ENCODE measurements around the gene HLF.

Gene HLF, protein sequence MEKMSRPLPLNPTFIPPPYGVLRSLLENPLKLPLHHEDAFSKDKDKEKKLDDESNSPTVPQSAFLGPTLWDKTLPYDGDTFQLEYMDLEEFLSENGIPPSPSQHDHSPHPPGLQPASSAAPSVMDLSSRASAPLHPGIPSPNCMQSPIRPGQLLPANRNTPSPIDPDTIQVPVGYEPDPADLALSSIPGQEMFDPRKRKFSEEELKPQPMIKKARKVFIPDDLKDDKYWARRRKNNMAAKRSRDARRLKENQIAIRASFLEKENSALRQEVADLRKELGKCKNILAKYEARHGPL

DNA sequence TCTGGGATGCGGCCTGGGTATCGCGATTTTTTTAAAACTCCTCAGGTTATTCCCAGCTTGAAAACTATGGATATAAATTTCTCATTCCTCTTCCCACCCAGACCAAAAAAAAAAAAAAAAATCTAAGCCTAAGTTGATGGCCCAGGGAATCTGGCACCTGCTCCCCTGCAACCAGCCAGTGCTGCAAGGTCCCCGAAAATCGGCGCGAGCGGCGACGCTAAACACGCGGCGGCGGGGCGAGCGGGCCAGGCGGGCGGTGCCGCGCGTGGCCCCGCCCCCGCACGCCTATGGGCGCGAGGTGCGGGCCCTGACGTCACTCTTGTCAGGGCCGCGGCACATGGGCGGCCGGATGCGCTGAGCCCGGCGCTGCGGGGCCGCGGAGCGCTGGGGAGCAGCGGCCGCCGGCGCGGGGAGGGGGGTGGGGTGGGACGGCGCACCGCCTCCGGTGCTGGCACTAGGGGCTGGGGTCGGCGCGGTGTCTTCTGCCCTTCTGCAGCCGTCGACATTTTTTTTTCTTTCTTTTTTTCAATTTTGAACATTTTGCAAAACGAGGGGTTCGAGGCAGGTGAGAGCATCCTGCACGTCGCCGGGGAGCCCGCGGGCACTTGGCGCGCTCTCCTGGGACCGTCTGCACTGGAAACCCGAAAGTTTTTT lies at the start of gene HLF:
Gene HLF, plus strand, starts transcription at position 316 of the 654 bp plus-strand sequence. CDS start 525 bp downstream, outside the sequence.
- peak; percentile 37 to 51 for DNase-seq (ENCODE audit: low read depth in 1 of 2, low spot score in 1 of 2)

DNA sequence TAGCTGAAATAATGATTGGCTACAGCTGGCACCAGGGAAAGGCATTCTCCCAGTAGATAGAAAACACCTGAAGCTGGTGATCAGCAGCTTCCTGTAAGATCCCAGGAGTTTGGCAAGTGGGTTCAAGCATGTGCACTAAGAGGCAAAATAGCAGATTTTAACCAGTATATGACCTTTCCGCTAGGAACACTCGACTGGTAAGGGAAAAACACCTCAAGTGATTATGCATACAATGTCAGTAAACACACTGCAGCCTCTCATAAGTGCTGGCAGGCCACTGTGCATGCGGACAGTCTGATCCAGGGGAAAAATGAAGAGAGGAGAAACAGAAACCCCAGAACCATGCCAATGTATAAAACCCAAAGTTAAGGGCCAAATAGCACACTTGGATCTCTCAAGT lies 49.0 kb upstream of the HLF start:
- no peak for DNase-seq (ENCODE audit: low read depth in 1 of 2, low spot score in 1 of 2)

DNA sequence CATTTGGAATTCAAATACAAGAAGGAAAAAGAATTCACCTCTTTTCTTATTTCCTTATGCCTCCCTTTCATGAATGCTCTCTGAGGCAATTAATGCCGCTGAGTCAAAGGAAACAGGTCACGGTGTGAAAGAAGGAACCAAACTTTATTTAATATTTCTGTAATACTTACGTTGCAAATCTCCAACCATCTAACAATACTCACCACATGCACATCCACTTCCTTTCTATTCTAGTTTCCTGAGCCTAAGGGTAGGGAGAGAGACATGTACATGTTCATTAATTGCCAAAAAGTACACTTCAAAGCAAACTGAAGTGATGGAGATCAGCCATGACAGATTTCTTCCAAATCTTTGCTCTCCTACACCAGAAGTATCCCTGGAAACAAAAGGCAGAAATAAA lies 47.9 kb upstream of the HLF start:
- DNase-seq (ENCODE audit: low read depth in 1 of 2, low spot score in 1 of 2) = no peak

DNA sequence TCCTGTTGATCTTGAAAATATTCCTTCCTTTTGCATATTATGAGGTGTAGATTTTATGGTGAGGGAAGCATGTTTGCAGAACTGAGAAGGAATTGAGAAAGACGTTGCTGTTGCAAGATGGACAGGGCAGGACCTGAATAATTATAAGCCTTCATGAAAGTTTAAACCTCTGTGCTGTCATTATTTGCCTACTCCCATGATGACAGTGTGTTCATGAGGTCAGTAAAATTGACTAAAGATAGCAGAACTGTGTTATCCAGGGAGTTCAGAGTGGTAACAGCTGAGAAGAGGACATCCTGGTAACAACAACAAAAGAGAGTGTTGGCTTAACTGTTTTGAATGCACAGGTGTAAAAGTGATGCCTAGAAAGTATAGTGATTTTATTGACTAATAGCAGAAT lies 45.3 kb upstream of the HLF start:
- DNase-seq (ENCODE audit: low read depth in 1 of 2, low spot score in 1 of 2) = no peak

DNA sequence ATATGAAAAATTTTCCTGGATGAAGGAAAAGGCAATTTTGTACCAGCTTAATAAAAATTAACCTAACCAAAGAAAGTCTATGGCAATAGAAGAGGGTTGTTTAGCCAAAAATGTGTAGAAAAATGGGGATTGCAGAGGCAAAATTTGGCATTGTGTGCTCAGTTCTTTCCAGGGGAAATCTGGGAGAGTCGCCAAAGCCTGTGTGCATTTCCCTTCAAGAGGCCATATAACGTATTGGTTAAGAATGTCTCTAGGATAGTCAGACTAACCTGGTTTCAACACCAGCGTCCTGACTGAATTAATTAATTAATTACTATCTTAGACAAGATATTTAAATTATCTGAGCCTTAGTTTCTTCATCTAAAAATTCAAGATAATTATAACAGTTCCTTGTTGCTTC lies 44.8 kb upstream of the HLF start:
- no peak for DNase-seq (ENCODE audit: low read depth in 1 of 2, low spot score in 1 of 2)

DNA sequence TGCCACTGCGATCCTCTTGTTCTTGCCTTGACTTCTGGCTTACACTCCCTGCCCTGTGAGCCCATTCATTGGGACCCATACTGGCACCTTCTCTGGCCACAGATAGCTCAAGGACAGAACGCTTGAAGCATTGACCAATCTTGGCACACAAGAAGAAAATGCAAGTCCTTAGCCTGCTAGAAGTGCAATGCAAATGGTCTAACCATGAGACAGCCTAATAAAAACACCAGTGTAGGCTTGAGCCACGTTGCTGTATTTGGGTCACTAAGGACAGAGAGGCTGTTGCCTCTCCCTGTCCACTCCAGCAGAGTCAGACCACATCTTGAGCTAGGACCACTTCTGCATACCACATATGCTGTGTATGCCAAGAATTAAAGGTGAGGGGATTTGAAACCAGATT lies 41.2 kb upstream of the HLF start:
- no peak for DNase-seq (ENCODE audit: low read depth in 1 of 2, low spot score in 1 of 2)

DNA sequence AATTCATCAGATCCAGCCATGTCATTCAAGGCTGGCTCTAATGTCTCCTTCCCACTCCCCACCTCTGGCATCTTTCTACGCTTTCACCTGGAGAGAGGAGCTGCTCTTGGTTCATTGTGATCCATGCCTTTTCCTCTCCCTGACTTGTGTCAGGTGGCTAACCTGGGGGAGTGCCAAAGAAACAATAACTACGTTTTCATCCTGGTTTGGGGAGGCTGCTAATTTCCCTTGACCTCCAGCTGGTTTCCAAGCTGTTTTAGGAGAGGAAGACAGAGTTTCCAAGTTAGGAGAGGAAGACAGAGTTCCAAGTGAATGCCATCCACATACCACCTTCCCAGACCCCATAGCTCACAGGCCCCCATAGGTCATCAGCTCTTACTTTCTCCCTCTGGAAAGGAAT lies 40.0 kb upstream of the HLF start:
- no peak for DNase-seq (ENCODE audit: low read depth in 1 of 2, low spot score in 1 of 2)

DNA sequence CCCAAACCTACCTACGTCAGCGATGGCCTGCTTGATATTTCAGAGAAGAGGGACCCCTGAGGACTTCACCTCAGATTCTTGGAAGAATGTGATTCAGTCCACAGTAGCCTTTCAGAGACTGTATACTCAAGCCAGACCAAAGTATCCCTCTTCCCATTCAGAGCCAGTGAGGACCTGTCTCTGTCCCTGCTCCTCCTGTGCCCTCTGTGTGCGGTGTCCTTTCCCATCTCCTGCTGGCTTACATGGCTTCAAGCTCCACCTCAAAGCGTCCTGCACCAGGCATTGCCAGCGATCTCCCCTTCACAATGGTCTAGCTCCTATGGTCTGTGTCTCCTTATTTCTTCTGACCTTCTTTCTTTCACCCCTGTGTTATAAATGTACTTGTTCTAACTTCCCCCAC lies 39.5 kb upstream of the HLF start:
- DNase-seq (ENCODE audit: low read depth in 1 of 2, low spot score in 1 of 2) = no peak

DNA sequence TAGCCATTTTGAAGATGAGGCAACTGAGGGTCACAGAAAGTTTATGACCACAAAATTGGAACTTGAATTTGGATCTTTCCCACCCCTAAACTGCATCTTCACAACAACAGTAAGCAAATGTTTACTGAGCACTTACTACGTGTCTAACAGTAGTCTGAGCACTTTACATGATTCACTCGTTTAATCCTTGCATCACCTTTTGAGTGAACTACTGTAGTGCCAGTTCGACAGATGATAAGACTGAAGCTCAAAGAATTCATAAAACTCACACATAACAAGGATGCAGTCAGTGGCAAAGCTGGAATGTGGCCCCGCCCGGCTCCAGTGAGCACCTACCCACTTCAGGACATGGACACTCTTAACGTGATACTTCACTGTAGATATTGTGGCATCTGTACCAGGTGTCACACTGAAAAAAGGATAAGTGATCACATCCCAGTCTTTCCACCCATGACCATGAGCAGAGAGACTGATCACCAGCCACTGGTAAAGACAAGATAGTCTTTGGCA lies 36.0 kb upstream of the HLF start:
- DNase-seq (ENCODE audit: low read depth in 1 of 2, low spot score in 1 of 2) = no peak

DNA sequence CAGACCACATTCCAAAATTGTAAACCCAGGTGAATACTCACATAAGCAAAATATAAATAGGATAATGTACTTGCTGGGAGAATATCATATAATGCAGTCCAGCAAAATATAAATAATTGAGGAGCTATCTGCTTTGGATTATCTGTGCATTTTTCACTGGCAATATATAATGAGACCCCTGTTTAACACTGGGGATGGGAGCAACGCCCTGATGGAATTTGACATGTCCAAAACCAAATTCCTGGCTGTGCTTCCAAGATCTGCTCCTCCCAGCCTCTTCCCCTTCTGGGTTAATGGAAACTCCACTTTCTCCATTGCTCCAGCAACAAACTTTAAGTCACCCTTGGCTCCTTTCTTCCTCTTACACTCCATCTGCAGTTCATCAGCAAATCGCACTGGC lies 35.5 kb upstream of the HLF start:
- DNase-seq (ENCODE audit: low read depth in 1 of 2, low spot score in 1 of 2) = no peak

DNA sequence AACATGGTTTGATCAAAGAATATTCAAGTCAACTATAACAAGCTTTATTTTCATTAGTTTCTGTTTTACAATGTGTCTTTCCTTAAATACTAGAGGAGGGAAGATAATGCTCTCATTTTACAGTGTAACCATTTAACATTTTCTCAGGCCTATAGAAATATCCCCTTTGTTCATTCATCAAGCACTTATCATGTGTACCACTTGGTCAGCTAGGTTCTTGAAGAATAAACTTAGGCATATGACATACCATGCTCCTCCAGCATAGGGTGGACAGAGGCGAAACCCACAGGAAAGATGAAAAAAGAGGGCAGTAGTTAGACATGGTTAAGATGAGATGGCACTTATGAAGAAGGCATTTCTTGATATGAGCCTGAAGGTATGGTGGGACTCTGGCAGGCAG lies 34.0 kb upstream of the HLF start:
- DNase-seq (ENCODE audit: low read depth in 1 of 2, low spot score in 1 of 2) = no peak

DNA sequence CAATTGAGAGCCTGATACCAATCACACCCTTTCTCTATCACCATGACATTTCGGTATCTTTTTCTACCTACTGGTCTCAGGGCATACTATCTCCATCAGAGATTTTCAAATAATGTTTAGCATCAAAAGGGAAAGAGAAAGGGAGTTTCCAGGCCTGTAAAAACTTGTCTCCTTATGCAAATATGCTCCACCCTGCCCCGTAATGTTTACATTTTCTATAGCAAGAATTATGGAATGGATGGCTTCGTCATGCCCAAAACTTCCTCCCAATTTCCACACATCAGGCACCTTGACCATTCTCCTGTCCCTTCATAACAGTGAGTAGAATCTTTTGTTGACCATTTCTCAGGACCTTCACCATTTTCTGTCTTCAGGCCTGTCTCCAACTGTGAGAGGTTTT lies 30.9 kb upstream of the HLF start:
- DNase-seq (ENCODE audit: low read depth in 1 of 2, low spot score in 1 of 2) = no peak

DNA sequence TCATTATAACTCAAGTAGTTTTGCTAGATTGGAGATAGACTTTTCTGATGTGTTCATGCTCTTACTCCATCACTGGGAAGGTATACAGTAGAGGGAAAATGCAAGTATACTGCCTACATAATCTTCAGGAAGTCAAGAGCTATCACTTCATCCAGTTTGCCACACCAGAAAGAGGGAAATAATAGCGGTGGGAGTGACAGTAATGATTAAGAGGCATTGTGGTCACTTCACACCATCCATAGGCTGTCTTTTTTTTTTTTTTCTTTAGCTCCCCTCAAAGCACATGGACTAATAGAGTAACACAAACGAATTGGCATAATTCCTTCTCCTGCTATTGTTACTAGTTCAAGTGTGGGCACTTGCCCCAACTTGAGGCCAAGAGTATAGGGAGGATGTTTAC lies 28.4 kb upstream of the HLF start:
- DNase-seq (ENCODE audit: low read depth in 1 of 2, low spot score in 1 of 2) = no peak

DNA sequence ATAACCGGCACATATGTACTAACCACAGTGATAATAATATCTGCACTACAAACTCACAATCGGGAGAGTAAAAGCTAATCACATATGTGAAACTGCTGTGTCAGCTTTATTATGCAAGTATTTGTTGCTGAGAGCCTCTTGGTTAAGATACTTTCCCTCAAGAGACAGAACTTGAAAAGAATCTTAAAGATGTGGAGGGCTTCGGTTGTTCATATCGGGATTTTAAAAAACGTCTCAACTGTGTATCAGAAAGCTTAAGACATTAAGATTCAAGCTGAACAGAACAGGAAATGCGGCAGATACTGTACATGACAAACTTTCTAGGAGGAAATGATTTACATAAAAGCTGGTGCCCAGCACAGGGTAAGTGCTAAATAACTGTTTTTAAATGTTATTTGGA lies 27.5 kb upstream of the HLF start:
- DNase-seq (ENCODE audit: low read depth in 1 of 2, low spot score in 1 of 2) = no peak

DNA sequence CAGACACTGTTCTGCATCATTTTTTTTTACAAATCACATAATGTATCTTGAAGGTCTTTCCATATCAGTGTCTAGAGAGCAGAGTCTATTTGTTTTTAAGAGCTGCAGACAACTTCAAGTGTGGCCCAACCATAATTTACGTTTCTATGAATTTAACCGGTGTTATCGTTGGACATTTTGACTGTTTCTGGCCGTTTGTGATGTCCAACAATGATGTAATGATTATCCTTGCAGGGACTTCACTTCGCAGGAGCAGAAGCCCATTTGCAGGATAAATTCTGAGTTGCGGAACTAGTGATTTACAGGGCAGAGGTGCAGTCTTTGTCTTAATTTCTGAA lies 26.9 kb upstream of the HLF start:
- no peak for DNase-seq (ENCODE audit: low read depth in 1 of 2, low spot score in 1 of 2)

DNA sequence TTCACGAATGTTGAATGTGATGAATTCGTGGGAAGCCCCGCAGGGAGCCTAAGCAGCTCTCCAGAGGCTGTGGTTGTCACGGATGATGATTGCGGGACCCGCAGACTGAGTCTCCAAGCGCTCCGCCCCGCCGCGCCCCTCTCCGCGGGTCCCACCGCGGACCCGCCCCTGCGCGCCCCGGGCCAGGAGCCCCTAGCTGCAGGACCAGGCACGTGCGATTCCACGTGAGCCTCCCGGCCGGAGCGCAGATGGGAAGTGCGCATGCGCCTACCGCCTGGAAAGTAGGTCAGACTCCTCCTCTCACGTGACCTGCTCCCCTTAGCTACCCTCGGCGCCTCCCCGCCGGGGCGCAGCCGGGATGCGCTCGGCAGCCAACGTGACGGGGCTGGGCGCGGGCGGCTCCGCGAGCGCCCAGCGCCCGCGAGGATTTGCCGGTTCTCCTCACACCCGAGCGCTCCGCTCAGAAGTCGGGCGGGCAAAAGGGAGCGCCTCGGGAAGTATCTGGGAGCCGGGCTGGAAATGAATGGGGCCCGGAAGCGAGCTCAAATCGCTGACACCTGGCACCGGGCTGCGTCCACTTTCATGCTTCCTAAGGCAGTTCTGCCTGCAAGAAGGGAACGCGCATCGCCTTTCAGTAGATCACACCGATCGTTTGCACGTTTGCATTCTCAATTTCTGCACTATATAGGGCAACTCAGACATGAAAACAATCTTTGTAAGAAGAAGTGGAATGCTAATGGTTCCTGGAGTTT lies 26.4 kb upstream of the HLF start:
- DNase-seq (ENCODE audit: low read depth in 1 of 2, low spot score in 1 of 2) = peak; percentile 68 to 88

DNA sequence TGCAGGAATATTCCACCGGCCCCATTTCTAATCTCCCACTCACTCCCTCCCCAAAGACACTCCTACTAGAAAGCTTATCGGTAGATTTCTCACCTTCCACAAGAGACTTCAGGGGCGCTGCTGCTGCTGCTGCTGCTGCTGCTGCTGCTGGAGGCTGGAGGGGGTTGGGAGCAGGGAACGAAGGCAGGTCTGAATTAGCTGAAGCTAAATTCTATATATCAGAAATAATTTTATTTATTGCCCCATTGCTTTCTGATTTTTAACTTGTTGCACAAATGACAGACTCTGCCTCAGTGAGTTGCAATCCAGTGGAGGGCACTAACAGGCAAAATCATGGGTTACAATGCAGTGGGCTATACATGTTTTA lies 25.8 kb upstream of the HLF start:
- DNase-seq (ENCODE audit: low read depth in 1 of 2, low spot score in 1 of 2) = no peak

DNA sequence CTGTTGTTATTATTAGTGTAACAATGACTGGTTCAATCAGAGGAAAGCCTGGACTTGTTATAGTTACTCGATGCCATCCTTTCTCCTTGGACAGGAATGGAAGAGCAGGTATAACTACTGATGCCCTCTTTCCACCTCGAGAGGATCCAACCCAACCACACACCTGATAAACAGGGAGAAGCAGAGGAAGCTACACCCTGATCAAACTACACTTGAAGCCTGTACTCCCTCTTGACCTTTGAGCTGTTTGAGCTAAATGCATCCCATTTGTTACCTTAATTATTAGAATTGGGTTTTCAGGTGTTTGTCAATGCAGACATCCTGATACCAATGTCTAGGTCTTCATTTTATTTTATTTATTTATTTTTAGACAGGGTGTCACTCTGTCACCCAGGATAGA lies 23.7 kb upstream of the HLF start:
- DNase-seq (ENCODE audit: low read depth in 1 of 2, low spot score in 1 of 2) = no peak

DNA sequence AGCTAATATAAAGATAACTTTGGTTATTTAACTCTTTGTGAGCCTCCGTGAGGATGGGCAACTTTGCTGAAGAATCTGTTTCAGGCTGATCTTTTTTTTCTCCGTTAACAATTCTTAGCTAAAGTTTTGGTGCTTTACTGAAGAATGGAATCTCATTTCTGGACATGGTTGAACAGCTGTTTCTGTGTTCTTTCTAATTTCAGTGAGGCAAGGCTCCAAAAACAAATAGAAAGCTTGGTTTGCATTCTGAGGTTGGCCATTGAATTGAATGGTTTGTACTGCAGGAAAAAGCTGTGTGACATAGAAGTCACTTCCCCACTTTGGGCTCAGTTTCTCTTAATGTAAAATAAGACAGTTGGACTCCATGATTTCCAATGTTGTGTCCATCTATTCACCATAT lies 22.3 kb upstream of the HLF start:
- no peak for DNase-seq (ENCODE audit: low read depth in 1 of 2, low spot score in 1 of 2)

DNA sequence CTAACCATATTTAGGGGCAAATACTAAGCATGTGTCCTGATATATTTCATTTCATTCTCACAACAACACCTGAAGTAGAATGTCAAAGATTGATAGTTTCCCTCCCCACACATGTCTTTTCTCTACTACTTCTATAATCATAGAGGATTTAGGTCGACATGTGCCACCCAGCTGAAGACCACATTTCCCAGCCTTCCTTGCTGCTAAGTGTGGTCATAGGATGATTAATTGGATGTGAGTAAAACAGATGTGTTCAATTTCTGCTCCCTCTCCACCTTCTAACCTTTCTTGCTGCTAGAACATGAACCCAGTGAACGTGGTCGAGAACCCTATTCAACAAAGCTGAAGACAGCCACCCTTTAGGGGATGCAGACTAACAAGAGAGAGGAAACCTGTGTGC lies 18.8 kb upstream of the HLF start:
- no peak for DNase-seq (ENCODE audit: low read depth in 1 of 2, low spot score in 1 of 2)

DNA sequence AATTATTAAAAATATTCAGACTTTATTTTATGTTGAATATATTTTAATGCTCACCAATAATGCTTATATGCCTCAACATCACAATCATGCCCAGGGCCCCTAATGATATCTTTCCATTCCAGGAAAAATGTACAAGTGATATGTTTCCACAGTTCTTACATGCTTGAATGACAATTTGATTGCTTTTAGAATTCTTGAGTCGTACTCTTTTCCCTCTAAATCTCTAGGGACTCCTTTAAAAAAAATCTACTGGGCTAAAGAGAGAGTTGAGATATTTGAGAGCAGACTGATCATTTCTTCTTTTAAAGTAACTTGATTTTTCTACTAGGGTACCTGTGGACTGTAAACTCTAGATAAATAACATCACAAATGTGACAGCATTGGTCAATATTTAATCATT lies 18.2 kb upstream of the HLF start:
- DNase-seq (ENCODE audit: low read depth in 1 of 2, low spot score in 1 of 2) = no peak

DNA sequence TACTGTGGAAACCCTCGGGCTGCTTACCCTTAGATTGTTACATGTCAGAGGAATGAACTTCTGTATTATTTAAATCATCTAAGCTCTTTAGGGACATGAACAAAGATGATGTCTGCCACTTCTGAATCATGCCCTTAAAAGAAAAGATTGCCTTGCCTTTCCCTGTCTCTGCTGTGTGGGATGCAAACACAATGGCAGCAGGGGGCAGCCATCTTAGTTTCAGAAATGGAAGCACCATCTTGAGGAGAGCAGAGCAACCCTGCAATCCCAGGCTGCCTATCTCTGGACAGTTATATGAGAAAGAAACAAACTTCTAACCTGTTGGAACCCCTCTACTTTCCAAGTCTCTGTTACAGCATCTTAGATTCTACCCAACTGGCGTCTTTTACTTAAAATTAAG lies 16.7 kb upstream of the HLF start:
- no peak for DNase-seq (ENCODE audit: low read depth in 1 of 2, low spot score in 1 of 2)

Data from activated CD4-positive, alpha-beta T cell treated with anti-CD3 and anti-CD28 coated beads, Interleukin-2, amount 50 U/mL, for 24 hours (primary cell).